Globus pallidus (tissue), 1 donor: ENCODE measurements around the gene GNGT1.

ENCODE experiments used
- DNase-seq: peaks from one replicate; pipeline ENCODE4 v3.0.0-alpha.2; 2015; ENCODE audit warnings: low spot score

The GNGT1 gene

DNA sequence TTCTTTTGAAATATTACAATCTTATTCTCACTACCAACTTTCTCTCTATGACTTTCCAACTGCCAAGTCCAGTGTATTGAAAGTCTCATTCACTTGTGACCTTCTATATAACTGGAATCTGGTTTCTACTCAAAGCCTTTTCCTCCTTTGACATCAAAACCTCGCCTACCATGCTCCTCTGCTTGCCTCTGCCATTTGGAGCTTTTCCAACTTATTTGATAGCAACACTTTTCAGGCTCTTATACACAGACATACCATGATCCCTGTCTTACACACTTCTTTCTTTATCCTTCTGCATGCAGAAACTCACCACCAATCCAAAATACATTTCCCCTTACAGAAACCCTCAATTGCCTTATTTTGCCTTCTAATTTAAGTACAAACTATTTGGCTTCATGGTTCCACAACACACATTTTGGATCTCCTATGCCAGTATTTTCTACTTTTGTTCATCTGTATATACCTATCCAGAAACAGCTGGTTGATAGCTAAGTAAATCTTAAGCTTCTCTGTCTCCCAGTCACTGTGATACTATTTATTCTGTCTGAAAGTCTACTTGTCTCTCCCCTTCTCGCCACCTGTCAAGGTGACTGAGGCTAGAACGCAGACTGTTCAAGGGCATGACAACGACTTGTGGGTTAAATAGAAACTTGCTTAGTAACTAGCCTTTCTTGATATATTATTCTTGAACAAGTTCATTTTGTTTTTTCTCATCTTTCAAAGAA lies 37.6 kb downstream of the GNGT1 start:
- DNase-seq: no peak

DNA sequence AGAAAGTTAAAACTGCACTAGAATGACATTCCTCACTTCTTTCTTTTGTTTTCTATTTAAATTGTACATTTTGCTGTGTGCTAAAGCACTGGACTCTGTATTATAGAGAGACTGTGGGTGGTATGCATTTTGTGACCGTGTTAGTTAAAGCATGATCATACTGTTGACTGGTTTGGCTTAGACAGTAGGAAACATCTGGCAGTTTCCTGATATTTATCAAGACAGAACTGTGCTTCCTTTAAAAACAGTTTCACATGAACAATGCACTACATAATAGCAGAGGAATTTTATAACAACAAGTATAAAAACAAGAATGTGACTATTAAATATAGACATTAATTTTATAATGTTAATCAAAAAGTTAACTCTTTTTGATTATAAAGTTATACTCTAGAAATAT lies 38.3 kb downstream of the GNGT1 start:
- DNase-seq: no peak

DNA sequence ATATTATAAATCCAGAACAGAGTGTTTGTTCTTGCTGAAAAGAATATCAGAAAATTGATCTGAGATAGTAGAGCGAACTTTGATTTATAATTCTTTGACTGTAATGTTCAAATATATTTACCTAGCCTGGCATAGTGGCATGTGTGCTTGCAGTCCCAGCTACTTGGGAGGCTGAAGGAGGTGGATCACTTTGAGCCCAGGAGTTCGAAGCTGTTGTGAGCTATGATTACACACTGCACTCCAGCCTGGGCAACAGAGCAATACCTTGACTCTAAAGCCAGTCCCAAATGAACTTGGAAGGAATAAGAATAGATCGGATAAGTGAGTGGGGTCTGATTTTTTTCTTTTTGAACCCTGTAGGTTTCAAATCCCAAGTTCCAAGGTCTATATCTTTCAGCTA lies 38.7 kb downstream of the GNGT1 start:
- DNase-seq: no peak

DNA sequence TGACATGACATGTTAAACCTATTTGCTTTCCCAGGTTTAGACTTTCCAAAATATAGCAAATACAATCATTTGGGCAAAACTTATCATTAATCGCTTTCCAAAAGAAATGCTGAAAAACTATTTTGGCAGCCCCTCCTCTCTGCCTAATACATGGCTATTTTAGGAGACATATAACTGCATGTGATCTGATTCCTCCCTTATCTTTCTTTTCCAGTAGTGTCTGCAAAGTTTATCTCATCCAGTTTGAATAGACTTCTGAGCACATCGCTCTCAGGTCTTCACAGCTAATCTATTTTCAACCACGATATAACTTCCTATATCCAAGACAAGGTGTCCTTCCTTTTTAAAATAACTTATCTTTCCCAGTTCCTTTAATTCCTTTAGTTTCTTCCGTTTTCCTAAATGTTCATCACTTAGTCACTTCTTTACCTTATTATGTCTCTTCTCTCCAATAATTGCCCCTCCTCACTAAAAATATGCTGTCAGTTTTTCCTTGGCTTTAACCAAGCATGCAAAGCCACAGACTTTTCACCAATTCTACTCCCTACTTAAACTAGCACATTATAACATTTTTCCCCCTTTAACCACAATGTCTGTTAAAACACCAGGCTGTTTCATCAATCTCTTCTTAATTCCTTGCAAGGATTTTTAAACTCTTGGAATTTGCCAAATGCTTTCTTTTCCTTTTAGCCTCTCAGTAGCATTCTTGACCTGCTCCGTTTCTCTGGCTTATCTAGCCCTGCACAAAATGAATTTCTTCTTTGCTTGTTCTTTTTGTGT lies 39.6 kb downstream of the GNGT1 start:
- no peak for DNase-seq

DNA sequence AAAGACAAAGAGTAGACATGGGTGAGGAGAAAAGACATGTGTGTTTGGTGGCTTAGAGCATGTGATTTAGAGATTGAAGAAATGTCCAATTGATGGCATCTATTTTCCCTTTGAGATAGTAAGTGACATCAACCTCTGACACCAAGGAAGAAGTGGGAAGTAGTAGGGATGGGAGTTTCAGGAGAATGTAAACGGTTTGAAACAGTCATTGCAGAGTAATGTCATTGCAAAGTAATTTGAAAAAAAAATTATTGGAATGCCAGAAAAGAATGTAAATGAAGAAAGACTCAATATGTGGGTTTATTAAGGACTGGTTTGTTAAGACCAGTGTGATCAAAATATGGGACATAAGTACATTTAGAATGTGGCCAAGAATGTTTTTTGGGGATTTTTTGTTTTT lies 41.7 kb downstream of the GNGT1 start:
- DNase-seq: no peak

DNA sequence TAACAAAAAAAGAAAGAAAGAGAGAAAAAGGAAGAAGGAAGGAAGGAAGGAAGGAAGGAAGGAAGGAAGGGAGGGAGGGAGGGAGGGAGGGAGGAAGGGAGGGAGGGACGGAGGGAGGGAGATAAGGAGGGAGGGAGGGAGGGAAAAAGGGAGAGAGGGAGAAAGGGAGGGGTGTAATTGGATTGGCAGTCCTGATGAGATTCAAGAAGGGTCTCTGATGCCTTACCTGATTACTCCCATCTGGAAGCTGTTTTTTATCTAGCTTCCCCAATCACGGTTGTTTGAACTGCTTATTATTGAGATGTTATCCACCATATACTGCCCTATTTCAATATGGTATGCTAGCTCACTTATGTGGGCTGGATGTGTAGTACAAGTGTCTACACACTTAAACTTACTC lies 42.5 kb downstream of the GNGT1 start:
- no peak for DNase-seq

DNA sequence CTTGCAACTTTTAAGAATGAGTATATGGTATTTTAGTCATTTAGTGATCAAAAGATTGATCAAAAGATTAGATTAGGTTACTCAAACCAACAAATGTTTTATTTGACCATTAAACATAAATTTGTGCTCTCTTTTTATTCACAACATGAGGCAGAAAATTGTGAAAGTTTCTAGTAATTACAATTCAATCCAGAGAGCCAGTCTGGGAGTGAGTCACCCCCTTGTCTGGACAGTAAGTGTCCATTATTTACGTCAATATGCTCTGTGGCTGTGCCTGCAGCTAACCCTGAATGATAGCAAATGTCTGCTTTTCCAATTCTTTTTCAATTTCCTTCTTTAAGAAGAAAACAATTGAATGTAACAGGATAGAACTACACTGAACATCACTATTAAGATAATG lies 43.1 kb downstream of the GNGT1 start:
- DNase-seq: no peak

DNA sequence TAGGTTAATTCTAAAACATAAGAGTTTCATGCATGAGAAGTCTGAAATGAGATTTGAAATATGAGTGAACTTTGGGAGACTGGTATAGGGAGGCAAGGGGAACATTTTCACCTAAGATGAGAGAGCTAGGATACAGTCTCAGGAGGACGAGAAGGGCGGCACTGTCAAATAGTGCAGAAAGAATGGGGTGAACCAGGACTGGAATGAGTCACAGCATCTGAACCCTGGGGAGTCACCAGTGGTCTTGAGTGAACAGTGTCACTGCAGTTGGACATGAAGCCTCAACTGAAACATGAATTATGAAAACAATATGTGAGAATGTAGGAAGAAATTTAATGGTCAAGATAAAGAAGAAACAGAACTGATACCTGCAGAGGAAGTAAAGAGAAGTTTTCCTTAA lies 48.9 kb downstream of the GNGT1 start:
- no peak for DNase-seq

DNA sequence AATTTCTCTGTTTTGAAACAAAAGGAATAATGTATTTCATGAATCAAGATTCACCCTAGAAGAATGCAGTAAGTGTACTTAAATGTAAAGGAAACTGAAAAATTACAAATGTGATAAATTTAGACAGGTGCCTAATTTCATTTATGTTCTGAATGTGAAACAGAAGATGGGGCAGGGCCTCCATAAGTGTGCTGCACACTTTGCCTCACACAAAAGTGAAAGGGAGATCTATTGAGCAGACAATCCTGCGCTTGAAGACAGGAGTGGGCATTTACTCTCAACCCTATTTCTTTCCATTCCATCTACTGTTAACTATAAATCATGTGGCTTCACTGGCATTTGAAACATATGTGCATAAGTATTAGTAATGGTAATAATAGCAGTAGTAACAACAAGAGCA lies 51.4 kb downstream of the GNGT1 start:
- no peak for DNase-seq

DNA sequence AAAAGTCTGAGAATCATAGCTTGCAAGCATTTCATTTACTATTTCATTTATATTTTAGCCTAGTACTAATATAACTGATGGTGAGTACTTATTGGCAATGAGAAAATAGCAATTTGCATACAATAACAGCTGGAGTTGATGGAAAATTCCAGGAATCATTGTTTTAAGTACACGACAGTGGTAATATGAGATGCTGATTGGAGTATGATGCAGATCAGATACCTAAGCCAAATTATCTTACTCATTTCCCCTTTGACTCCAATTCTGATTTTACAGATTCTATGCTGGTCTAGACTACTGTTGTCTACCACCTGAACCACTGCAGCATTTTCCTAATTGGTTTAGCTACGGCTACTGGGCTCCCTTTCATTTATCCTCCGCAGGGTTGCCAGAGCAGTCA lies 51.8 kb downstream of the GNGT1 start:
- no peak for DNase-seq

DNA sequence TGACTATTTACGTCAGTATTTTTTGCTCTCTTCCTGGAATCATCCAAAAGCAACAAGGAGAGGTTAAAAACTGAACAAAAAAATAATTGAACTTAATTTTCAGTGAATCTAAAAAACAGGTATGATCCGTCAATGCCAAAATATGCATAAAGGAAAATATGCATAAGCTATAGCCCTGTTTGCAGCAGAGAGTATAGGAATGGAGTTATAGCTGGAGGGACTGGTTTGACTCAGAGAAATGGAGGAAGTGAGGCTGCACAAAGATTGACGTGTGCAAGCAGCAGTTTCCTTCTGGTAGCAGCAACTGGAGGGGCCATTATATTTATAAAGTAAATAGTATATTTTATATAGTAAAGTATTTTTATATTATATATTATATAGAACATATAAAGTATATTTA lies 52.3 kb downstream of the GNGT1 start:
- DNase-seq: no peak
